Stomach (tissue), 9 donors: ENCODE data around the gene AK9. TPM values are rescaled to one million over a fixed set of nuclear protein-coding genes. Genes with fewer than 3 reads are reported as not detected.

Source experiments
- DNase-seq, 2 donors: peaks; one replicate each; pipeline versions ENCODE4 v3.0.0 to v3.0.0-alpha.2; 2013 to 2019
- H3K27ac ChIP-seq, 5 donors: fragments of 200-600 bp in 4 of 5; sonication (generic) in 4 of 5; one replicate each; pipeline ENCODE4 v1.5.1; 2013 to 2019; ENCODE audit warnings: mild to moderate bottlenecking in 1 of 5, moderate library complexity in 1 of 5
- H3K27me3 ChIP-seq, 3 donors: fragments of 200-600 bp; sonication (generic); one replicate each; pipeline ENCODE4 v1.5.1; 2017 to 2019; ENCODE audit warnings: mixed run types in 1 of 3
- H3K36me3 ChIP-seq, 4 donors: fragments of 200-600 bp; sonication (generic); 1 replicate in 3 of 4; 2 replicates in 1 of 4; pipeline ENCODE4 v1.5.1; 2016 to 2019
- H3K4me1 ChIP-seq, 4 donors: fragments of 200-600 bp; sonication (generic); one replicate each; pipeline ENCODE4 v1.5.1; 2016 to 2019
- H3K4me3 ChIP-seq, 4 donors: fragments of 200-600 bp; sonication (generic) in 3 of 4; one replicate each; pipeline ENCODE4 v1.5.1; 2016 to 2019; ENCODE audit warnings: mild to moderate bottlenecking in 1 of 4
- H3K9me3 ChIP-seq, 4 donors: fragments of 200-600 bp; sonication (generic); one replicate each; pipeline ENCODE4 v1.5.1; 2016 to 2019
- EP300 ChIP-seq: sonication (generic); formaldehyde crosslinking; IDR thresholded peaks from one replicate; pipeline ENCODE4 v1.6.1; 2017; ENCODE audit warnings: antibody characterized with exemption
- POLR2A ChIP-seq, 4 donors: fragments of 450-650 bp; IDR thresholded peaks; one replicate each; pipeline ENCODE4 v1.6.1; 2016; ENCODE audit warnings: antibody characterized with exemption in 4 of 4, control low read depth in 2 of 4, mild to moderate bottlenecking in 1 of 4, moderate library complexity in 1 of 4
- POLR2AphosphoS5 ChIP-seq, 3 donors: sonication (generic); formaldehyde crosslinking; IDR thresholded peaks; one replicate each; pipeline ENCODE4 v1.6.1; 2016; ENCODE audit warnings: antibody characterized with exemption in 3 of 3
- WGBS, 5 donors: extraction: QIAGEN DNeasy Blood & Tissue Kit in 3 of 5; methylation state at CpG; one replicate each; pipeline versions ENCODE4 v1.1.5 to v1.1.7; 2013 to 2018; 5-methylcytosine and 5-hydroxymethylcytosine counted together
- intact Hi-C: fragments of 100-400 bp; cut with DNase I; formaldehyde crosslinking; loops from one replicate; pipeline ENCODE4 v1.15.1; 2023; ENCODE audit warnings: low total_unique reads
- polyA plus RNA-seq, 3 donors: library from polyadenylated mRNA; stranded (reverse); fragments of 200-250 nt; gene quantifications; one replicate each; pipeline ENCODE4 v1.2.3, GENCODE V29; 2013
- total RNA-seq, 5 donors: library from RNA; depleted of rRNA; stranded (reverse); fragments of >200 nt; gene quantifications; one replicate each; pipeline versions ENCODE4 v1.1.0 to v1.2.3, GENCODE V29; 2014 to 2016
- TF ChIP-seq, protein P1 (sequence below), 7 experiments: fragments of 450-650 bp in 4 of 7; fragments of 200-600 bp in 3 of 7; sonication (generic) in 3 of 7; IDR thresholded peaks; one replicate each; pipeline ENCODE4 v1.5.1; 2016 to 2019; ENCODE audit warnings: antibody characterized with exemption in 7 of 7, control low read depth in 2 of 7, mild to moderate bottlenecking in 1 of 7
- donor health status: healthy with polysubstance abuse.
- donor health status: Bipolar disorder and iron deficiency.
- donor health status: healthy.

Gene AK9
- total and polyA plus RNA-seq, 8 donors = 3.8 to 20.3 (median 9.1) TPM

DNA sequence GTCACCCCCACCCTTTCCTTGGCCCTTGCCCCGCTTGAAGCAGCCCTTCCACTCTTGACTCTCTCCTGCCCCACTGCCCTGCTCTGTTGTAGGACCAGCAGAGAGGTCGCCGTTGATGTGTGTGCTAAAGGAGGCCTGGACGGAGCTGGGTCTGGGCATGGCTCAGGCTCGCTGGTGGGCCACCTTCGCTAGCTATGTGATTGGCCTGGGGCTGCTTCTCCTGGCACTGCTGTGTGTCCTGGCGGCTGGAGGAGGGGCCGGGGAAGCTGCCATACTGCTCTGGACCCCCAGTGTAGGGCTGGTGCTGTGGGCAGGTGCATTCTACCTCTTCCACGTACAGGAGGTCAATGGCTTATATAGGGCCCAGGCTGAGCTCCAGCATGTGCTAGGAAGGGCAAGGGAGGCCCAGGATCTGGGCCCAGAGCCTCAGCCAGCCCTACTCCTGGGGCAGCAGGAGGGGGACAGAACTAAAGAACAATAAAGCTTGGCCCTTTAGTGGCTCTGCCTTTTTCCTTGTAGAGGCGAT is 247.5 kb downstream of the AK9 start:
- no peak for DNase-seq
- Histone ChIP-seq H3K4me1 (peaks cover 20 to 36% (median 29%) of the 10 kb centered on the region in 4 donors), H3K27ac (no peak overlapping the region), H3K9me3 (no peaks in the 10 kb centered on the region), H3K36me3 (peaks cover 34 to 63% (median 51%) of the 10 kb centered on the region in 4 donors), H3K4me3 (no peak overlapping the region), H3K27me3 (no peaks in the 10 kb centered on the region)
- 92 to 95% (median 93%) methylated on average over 8 to 10 of the region's 10 CpGs for WGBS, 5 donors
- intact Hi-C loops = no loop called here
- TF ChIP-seq EP300 (no peak), POLR2A (IDR thresholded peaks at IDR 0.05) (no peak), POLR2AphosphoS5 (IDR thresholded peaks at IDR 0.05) (no peak)
- TF ChIP-seq, protein P1, sequence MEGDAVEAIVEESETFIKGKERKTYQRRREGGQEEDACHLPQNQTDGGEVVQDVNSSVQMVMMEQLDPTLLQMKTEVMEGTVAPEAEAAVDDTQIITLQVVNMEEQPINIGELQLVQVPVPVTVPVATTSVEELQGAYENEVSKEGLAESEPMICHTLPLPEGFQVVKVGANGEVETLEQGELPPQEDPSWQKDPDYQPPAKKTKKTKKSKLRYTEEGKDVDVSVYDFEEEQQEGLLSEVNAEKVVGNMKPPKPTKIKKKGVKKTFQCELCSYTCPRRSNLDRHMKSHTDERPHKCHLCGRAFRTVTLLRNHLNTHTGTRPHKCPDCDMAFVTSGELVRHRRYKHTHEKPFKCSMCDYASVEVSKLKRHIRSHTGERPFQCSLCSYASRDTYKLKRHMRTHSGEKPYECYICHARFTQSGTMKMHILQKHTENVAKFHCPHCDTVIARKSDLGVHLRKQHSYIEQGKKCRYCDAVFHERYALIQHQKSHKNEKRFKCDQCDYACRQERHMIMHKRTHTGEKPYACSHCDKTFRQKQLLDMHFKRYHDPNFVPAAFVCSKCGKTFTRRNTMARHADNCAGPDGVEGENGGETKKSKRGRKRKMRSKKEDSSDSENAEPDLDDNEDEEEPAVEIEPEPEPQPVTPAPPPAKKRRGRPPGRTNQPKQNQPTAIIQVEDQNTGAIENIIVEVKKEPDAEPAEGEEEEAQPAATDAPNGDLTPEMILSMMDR (IDR thresholded peaks at IDR 0.05) = no peak

Other genes with a start within 250 kb of the AK9 start
- 100 to 1,000 TPM in 3 of 5 donors, 10 to 100 TPM in 2; 13.8 to 205 (median 101) TPM for gene MICAL1, start 235.4 kb downstream of the AK9 start, total RNA-seq
- 10 to 100 TPM; 15.8 to 18.5 (median 15.8) TPM for gene MICAL1, start 235.4 kb downstream of the AK9 start, polyA plus RNA-seq
- gene ZBTB24, start 208.0 kb downstream of the AK9 start, total RNA-seq = 1 to 10 TPM; 1.4 to 9.3 (median 6.8) TPM
- gene ZBTB24, start 208.0 kb downstream of the AK9 start, polyA plus RNA-seq = 1 to 10 TPM; 2.3 to 3.2 (median 2.6) TPM
- 10 to 100 TPM in 2 of 5 donors, 1 to 10 TPM in 3; 5.8 to 29.0 (median 8.5) TPM for gene FIG4, start 94 bp upstream of the AK9 start, total RNA-seq
- 1 to 10 TPM; 6.7 to 9.5 (median 7.2) TPM for gene FIG4, start 94 bp upstream of the AK9 start, polyA plus RNA-seq